IPS-NIHi7 (cell line): Measurements from ENCODE around the gene SLC20A1.

Experiments
- DNase-seq: peaks from one replicate; pipeline ENCODE4 v3.0.0; 2012; ENCODE audit warnings: mixed read lengths; ENCODE audit errors: extremely low spot score

SLC20A1 gene

DNA sequence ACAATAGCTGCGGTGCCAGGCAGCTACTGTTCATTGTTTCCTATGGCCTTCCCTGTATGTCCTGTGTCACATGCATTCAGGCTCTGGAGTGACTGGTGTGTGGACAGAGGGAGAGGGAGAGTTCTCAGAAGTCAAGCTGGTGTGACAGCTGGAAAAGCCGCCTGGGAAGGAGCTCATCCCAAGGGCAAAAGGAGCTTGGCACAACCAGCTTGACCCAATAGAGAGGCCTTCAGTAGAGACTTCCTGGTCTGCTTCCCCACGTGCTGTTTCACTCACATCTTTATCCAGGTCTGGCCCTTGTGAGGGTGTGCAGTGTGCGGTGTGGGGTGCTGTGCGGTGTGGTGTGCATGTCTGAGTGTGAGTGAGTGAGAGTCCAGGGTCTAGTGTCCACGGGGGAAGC lies 64.0 kb downstream of the SLC20A1 start:
- DNase-seq = no peak

DNA sequence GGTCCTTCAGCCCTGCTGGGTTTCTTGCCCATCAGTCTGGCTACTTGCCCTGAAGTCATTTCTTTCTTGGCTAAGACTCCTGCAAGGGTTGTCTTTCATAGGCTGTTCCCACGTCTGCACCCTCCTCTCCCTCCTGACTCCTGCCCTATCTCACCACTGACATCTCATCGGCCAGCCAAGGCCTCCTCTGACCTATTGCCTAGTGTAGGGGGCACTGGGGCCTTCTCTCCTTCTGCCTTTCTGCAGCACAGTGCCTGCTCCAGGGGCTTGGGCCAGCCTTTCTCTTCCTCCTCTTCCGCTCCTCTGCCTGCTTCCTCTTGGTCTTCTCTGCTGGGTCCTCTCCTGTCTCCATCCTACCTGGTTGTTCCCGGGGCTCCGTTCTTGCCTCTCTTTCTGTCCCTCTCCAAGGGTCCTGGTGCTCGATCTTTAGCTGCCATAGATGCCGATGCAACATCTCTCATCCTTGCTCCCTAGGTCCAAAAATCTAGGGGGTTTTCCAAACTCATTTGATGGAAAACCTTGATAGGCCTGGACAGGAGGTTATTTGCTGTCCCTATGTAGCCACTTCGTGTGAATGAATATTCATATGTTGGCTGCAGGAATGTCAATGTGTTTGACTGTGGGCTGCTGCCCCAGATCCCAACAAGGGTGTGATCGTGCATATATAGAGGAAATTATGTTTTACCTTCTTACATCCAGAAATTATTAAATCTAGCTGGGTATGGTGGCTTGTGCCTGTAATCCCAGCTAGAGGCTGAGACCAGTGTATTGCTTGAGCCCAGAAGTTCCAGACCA lies 65.4 kb downstream of the SLC20A1 start:
- DNase-seq = no peak

DNA sequence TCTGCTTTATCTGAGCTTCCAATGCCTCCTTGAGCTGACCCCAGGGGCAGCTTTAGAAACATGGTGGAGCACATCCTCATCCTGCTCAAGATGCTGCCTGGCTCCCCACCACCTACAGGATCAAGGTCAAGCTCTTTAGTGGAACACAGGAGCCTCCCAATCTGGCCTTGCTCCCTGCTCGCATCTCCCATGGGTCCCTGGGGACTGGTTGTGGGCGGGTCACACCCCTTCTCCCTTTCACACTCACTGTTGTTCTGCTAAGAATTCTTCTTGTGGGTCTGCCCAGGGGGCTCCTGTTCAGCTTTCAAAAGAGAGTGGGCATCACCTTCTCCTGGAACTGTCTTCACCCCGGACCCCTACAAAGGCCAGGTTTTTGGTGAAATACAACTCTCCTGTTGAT lies 66.7 kb downstream of the SLC20A1 start:
- DNase-seq = no peak

DNA sequence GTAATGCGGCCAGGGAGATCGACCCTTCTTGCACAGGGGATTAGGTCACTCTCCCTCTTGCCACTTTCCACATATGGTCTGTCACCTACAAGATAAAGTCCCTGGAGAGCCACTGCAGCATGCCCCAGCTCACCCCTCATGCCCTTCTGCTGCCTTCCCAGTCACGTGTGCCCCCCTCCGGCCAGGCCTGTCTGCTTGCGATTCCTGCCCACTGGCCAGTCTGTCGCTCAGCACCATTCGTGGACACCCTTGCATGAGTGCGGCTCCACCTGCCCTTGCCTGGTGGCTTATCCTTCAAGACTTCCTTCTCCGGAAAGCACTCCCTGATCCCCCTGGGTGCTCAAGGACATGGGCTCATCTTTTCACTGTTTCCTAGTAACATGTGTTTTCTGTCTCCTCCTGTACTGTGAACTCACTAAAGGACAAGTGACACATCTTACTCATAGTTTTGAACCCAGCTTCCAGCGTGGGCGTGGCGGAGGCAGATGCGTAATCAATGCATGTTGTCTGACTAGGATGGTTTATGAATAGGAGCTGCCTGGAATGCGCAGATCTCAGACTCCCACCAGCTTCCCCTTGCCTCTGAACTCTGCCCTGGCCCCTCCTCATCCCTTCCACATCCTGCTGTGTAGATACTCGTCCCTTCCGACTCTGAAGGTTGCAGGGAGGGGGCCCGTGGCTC lies 67.3 kb downstream of the SLC20A1 start:
- no peak for DNase-seq
